AG04450 (cell line): ENCODE data around the gene DHX58. TPM values are rescaled to one million over a fixed set of nuclear protein-coding genes. Genes with fewer than 3 reads are reported as not detected.

ENCODE experiments used
- CTCF ChIA-PET: fragments of 300-600, 350-600 bp; formaldehyde crosslinking; extraction: SDS; loops from one replicate; lab custom pipeline; 2022; ENCODE audit warnings: antibody characterized with exemption, inconsistent platforms; lab: Charles Lee
- POLR2A ChIA-PET: fragments of 350-600 bp; formaldehyde crosslinking; extraction: SDS; loops from one replicate; lab custom pipeline; 2021; ENCODE audit warnings: antibody characterized with exemption, inconsistent platforms; lab: Yijun Ruan, JAX
- DNase-seq: peaks from one replicate; pipeline ENCODE4 v3.0.0-alpha.2; 2011; ENCODE audit warnings: low read depth, low spot score
- H3K27ac ChIP-seq: one replicate; pipeline ENCODE4 v1.5.1; 2012; ENCODE audit warnings: low read depth, low read length, control low read depth
- H3K27me3 ChIP-seq: one replicate; pipeline ENCODE4 v1.6.0; 2012; ENCODE audit warnings: low read length; ENCODE audit not compliant: control insufficient read depth, insufficient read depth
- H3K4me3 ChIP-seq: 2 replicates; pipeline ENCODE4 v1.5.1; 2011; ENCODE audit warnings: mild to moderate bottlenecking, low read depth, low read length, control low read depth
- H3K9me3 ChIP-seq: 2 replicates; pipeline ENCODE4 v1.5.1; 2012; ENCODE audit warnings: low read length; ENCODE audit not compliant: control insufficient read depth, insufficient read depth
- CTCF ChIP-seq: IDR thresholded peaks from 2 replicates; pipeline ENCODE4 v1.5.1; 2011; ENCODE audit warnings: low read depth, low read length, control low read depth, inconsistent platforms
- polyA minus RNA-seq: library from RNA; depleted of rRNA, polyadenylated mRNA; stranded (reverse); fragments of >200 nt; gene quantifications from 2 replicates; pipeline ENCODE4 v1.2.3, GENCODE V29; 2011; rRNA and poly(A)+ RNA removed
- polyA plus RNA-seq: library from polyadenylated mRNA; depleted of rRNA; stranded (reverse); fragments of >200 nt; gene quantifications from 2 replicates; pipeline ENCODE4 v1.2.3, GENCODE V29; 2011; rRNA removed

Gene DHX58
- polyA plus RNA-seq (2.0 and 2.9 TPM in 2 replicates), polyA minus RNA-seq (1.9 and 2.8 TPM in 2 replicates)

- H3K27ac ChIP-seq: peak within 1 kb of the TSS; percentile 47
- H3K9me3 ChIP-seq: no peaks in the 10 kb centered on the region; the same call in 1 of the 2 replicates
- no peaks in the 10 kb centered on the region for H3K27me3 ChIP-seq
- DNase-seq: peak; percentile 53
- ChIA-PET POLR2A (interaction anchor here (0.5 to 1.9 kb wide), 7 partner anchors 70 to 281 kb away, joined by 3 to 17 read pairs (median 3); partner anchors contain the start of genes CNP and DNAJC7), CTCF (interaction anchor here (0.5 to 2.2 kb wide), 9 partner anchors 11 to 218 kb away, joined by 3 to 8 read pairs (median 3); no protein-coding TSS in a partner anchor)
- TF ChIP-seq CTCF: no peak
- H3K4me3 ChIP-seq: peak within 1 kb of the TSS; percentile 48
These were observed at the start of gene DHX58 for GRCh38 chr17:42112552-42113176. TSS of gene DHX58 (minus strand) at chr17:42112714. CDS start at chr17:42111892, 822 bp downstream.

DNA sequence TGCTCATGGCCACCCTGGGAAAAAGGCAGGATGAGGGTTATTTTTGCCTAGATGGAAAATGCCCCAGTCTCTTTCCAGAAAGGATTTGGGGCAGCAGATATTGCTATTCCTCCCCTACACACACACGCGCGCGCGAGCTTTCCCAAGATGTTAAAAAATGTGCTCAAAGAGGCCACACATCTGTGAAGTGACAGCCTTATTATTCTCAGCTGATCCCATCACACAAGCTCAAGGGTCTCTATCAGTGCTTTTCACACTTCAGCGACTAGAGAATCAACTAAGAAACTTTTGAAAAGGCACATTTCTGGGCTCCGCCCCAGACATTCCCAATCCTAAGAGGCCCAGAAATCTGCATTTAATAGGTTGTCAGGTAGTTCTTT is 48.0 kb upstream of the DHX58 start:
- peaks cover 2% of the 10 kb centered on the region for H3K27me3 ChIP-seq
- no peak overlapping the region for H3K4me3 ChIP-seq
- CTCF ChIA-PET: no interaction called here
- no peak for TF ChIP-seq CTCF
- POLR2A ChIA-PET: interaction anchor here (0.5 kb wide), 1 partner anchor 27 kb away, joined by 6 read pairs; no protein-coding TSS in a partner anchor
- H3K9me3 ChIP-seq: no peaks in the 10 kb centered on the region; the same call in 1 of the 2 replicates
- H3K27ac ChIP-seq: no peak overlapping the region
- DNase-seq: no peak

DNA sequence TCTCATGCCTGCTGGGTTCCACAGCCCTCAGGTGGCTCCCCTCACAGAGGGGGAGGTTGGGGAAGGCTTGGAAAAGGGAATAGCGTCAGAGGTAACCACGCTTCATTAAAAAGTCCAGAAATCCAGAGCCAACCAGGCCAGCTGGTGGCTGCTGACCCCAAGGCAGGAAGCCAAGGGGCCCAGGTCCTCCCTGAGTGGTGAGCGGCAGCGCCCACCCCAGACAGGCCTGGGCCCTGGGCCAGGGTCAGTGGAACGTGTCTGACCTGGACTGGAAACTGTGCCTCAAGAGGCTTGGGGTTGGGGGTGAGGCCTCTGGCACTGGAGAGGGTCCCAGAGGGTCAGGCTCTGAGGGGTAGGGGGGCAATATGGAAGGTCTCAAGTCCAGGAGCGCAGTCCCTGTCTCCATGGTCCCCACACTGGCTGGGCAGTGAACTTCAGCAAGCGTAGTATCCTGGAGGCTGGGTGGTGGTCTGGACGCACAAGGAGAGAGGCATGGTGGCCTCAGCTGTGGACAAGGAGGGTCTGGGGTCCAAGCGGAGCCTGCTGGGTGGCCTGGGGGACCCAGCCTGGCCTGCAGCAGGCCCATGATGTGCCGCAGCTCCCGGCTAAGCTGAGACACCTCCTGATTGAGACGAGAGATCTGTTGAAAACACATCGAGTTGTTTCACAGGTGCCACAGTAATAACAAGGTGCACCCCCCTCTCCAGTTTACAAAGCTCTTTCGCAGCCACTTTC is 47.4 kb upstream of the DHX58 start:
- CTCF ChIA-PET: no interaction called here
- no peak for DNase-seq
- POLR2A ChIA-PET: interaction anchor here (0.5 kb wide), 1 partner anchor 28 kb away, joined by 6 read pairs; no protein-coding TSS in a partner anchor

GRCh38 chr17:42155614-42156045 is 43.1 kb upstream of the DHX58 start:
- Histone ChIP-seq H3K27ac (no peak overlapping the region), H3K4me3 (peak overlapping the region; percentile 56), H3K27me3 (peaks cover 2% of the 10 kb centered on the region), H3K9me3 (no peaks in the 10 kb centered on the region; the same call in 1 of the 2 replicates)
- CTCF ChIA-PET: interaction anchor here (0.6 to 0.7 kb wide), 2 partner anchors 27 to 83 kb away, joined by 3 to 4 read pairs; no protein-coding TSS in a partner anchor
- no peak for TF ChIP-seq CTCF
- no peak for DNase-seq
- POLR2A ChIA-PET: no interaction called here

More for the DNA sequence above, 47.4 kb upstream of the DHX58 start:
- no peak for TF ChIP-seq CTCF
- Histone ChIP-seq H3K9me3 (no peaks in the 10 kb centered on the region; the same call in 1 of the 2 replicates), H3K4me3 (no peak overlapping the region), H3K27me3 (peaks cover 2% of the 10 kb centered on the region), H3K27ac (no peak overlapping the region)
